H4 (cell line): ENCODE results near the gene MX2. TPM values are rescaled to one million over a fixed set of nuclear protein-coding genes. Genes with fewer than 3 reads are reported as not detected.

Experiments used
- DNase-seq: peaks from one replicate; pipeline ENCODE4 v3.0.0-alpha.2; 2015; ENCODE audit warnings: low spot score
- total RNA-seq: library from RNA; depleted of rRNA; stranded (reverse); fragments of >200 nt; shearing (Covaris generic); gene quantifications from 2 replicates; pipeline ENCODE4 v1.2.3, GENCODE V29; 2014

Gene MX2
- total RNA-seq, 1 experiment from 2014 or later = 38.6 TPM

DNA sequence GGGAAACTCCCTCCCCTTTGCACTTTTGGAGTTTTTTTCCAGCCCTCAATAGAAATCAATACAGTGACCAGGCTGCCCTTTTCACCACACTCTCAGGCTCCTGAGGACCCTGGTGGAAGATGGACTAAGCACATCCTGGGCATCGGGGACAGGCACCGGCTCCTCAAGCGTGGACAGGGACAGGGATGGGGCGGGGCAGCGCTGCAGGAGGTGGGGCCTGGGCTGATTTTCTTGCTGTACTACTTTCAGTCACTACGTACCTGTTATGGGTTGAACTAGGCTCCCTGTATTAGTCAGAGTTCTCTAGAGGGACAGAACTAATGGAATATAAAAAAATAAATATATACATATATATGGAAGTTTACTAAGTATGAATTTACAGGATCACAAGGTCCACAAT is 2.5 kb downstream of the MX2 start:
- no peak for DNase-seq

DNA sequence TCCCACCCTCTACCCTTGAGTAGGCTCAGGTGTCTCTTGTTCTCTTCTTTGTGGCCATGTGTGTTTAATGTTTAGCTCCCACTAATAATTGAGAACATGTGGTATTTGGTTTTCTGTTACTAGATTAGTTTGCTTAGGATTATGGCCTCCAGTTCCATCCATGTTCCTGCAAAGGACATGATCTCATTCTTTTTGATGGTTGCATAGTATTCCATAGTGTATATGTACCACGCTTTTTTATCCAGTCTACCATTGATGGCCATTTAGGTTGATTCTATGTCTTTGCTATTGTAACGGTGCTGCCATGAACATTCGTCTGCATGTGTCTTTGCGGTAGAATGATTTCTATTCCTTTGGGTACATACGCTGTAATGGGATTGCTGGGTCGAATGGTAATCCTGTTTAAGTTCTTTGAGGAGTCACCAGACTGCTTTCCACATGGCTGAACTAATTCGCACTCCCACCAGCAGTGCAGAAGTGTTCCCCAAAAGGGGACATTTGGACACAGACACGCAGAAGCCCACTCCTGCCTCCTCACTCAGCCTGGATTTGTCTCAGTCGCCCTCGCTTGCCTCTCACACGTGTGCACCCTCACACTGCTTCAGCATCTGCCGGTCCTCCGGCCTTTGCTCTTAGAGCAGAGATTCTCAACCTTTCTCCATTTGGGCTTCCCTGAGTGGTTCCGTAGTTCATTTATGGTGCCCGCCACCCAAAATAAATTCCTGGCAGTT is 3.7 kb downstream of the MX2 start:
- no peak for DNase-seq

DNA sequence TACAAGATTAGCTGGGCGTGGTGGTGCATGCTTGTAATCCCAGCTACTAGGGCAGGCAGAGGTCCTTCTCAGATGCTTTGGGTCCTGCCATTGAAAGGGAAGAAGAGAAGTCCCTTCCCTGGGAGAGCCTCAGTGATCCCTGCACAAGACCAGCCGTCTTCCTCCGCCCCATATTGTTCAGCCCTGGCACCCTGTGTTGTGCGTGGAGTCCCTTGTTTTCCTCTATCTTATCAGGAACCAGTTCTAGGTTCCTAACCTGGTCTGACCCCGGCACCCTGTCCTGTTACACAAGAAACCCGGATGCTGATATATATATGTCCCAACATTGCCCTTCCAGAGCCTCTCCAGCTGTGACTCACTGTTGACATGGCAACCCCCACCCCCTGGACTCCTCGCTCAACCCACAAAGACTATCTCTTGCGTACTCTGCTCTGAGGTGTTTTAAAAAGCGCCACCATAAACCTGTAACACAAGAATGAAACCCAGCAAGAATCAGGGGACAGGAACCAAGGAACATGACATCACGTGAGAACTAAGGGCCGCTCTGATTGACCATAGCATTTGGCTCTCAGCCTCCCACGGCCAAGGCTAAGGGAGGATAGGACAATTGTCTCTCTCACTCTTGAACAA is 4.8 kb downstream of the MX2 start:
- peak; percentile 92 for DNase-seq

DNA sequence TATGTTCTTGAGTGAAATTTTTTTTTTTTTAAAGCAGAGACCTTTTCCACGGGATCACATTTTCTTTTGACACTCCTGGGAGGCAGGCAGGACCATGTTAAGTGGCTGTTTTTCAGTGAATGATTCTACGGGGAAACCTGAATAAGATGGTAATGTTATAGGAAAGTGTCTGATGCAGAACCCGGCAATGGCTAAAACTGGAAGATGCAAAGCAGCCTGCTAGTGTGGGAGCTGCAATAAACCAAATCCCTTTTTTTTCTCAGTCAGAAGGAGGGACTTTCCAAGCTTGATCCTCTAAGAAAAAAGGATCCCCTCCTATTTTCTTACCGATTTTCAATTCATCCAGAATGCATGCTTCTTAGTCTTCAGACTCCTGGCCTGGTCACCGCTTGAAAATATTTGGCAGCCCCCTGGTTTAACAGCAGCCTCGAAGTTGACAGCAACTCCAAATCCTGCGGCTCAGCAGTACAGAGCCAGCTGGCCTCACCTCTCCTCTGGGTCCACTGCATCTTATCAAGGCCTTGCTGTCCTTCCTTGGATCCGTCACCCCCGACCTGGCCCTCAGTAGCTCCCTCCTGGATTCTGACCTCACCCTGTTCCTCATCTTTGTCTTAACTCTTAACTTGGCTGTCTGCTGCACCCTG is 5.6 kb downstream of the MX2 start:
- no peak for DNase-seq

DNA sequence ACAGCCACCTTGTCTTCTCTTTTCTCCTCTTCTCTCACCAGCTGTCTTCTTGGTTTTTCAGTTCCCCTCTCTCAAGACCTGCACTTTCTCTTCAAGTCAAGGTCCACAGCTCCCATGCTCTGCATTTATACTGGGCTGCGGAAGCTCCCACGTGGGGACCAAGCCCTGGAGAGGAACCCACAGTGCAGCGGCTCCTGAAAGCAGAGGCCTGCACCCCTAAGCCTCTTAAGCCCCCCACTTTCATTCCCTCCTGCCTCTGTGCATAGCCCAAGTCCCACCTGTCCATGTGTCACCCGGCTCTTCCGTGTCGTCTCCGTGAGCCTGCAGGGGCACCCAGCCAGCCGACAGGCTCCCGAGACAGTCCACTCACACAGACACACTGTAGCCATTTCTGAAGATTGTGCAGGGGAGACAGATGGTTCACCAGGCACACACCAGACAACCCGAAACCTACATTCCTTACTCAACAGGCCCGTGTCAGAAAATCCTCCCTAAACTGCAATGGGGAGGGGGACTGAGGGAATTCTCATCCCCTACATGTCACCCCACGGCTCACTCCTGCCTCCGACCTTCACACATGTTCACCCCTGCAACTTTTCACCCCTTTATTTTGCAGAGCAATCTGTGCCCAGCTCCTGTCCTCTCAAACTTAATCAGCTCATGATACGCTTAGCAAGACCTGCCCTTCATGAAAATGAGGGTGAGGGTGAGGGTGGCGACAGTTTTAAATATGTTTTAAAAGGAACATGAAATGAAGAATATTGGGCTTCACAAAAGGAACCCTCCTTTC is 6.3 kb downstream of the MX2 start:
- DNase-seq = no peak

DNA sequence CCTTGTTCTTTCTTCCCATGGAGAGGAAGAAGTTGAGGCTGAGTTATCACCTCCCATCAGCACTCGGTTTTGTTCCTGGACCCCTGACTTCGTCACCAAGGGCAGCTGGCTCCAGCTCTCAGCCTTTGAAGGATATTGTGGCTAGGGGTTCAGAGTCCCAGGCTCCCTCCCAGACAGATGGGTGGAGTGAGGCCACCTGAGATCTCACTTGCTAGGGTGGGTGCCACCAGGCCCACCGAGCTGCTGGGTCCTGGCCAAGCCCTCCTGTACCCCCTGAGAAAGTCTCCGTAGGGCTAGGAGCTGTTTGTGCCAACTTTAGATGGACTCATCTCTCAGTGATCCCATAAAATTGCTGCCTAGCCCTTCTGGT is 6.9 kb downstream of the MX2 start:
- DNase-seq = no peak

DNA sequence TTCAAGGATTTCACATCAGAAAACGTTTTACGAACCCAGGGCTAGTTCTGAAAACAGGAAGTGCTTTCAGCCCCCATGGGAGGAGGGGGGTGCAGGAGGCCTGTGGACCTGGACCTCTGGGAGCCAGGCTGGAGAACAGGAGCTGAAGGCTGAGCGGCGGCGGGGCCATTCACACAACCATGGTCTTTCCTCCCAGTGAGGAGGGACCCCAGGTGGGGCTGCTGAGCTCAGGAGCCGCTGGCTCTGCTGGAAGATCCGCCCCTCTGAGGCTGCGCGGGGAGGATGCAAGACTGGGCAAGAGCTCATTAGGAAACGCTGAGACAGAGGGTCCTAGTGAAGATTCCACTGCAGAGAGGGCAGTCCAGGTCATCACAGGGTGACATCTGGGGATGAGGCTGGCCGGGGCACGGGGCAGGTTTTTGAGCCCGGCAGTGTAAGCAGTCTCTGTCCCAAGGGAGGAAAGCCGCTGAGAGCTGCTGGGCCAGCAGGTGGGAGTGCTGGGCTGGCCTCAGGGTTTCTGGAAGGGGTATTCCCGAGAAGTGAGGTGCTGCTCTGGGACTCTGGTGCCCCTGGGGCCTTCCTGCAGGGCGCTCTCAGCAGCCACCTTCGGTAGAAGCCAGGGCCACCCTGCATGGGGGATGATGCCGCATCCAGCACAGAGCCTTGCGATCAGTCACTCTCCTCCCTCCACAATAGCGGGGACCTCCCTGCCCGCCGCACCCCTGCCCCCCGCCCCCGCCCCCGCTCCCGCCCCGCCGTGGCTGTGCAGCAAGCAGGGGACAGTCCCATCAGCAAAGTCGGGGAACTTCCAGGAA is 7.5 kb downstream of the MX2 start:
- DNase-seq = no peak

DNA sequence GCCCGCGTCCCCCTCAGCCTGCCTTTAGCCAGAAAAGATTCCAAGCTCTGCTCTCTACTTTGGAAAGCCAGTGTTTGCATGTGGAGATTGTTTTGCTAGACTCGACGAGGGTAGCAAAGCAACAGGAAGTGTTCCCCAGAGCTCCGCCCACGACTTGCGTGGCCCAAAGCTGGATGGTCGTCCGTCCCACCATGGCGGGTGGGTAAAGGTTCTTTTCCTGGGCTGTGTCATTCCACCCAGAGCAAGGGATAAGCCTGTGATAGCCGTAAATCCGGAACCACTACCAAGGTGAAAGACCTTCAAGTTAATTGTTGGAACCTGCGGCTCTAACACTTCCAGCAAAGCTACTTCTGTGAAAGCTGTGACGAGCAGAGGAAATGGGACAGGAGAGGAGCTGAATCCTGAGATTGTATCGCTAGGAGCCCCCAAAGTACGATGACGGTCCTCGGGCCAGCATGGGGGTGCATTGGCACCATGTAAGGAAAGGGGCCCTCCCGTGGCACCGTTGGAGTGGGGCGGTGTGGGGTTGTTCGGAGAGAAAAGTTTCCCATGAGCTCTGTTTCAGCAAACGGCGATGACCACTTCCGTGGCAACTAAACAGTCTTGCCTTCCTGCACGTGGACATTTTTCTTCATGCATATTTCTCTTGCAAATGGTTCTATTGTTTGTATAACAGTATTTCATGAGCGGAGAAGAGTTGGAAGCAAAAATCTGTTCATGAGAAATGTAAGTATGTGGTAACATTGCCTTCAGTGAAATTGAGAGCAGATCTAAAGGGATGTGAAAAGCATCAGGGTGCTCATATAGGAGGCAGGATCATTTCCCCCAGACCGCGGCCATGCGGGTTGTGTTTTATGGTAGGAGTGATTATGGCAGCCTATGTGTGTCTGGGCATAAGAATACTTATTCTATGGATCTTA is 8.4 kb downstream of the MX2 start:
- DNase-seq = no peak

DNA sequence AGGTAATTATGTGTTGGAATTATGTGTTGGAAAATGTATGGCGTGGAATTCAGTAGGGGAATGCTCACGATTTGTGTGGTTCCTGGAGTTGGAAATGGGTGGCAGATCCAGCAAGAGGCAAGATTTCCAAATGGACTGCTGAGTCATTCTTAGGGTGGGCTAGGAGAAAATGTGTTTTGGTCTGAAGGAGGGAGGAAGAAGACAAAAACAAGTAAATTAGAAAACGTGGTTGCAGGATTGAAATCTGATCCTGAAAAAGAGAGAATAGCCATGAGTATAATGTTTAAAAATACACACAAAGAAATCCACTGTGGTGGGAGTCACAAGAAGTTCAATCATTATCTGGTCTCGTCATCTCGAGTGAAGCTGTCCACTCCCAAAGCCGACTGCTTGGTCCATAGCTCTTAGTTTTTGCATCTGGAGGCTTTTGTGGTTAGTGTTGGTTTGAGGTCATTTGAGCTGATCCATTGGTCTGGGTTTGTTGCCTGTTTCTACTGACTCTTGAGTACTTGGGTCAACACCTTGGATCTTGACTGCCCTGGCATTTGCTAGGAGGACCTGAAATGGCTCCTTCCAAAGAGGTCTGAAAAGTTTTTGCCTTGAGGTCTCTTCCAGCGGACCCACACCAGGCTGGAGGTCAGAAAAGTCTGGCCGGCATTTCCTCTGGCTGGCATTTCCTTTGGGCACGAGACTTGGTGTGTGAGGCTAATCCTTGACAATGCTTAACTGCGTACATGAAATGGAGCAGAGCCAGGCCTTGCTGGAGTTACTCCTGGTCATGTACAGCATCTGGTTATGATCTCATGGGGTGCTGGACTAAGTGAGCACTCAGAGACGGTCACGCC is 9.2 kb downstream of the MX2 start:
- peak; percentile 34 for DNase-seq

DNA sequence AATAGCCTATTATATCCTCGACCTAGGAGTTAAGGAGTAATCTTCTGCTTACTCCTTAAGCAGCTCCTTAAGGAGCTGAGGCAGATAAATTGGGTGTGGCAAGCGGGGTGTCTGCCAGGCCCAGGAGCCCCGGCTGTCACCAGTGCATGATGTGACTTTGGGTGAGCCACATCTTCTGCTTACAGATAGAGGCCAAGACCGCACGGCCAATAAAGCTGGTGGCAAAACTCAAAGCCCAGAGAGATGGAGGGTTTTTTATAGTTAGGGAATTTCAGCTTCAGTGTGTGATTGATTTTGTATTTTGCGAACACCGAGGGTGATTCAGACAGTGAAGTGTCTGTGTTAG is 9.8 kb downstream of the MX2 start:
- no peak for DNase-seq

DNA sequence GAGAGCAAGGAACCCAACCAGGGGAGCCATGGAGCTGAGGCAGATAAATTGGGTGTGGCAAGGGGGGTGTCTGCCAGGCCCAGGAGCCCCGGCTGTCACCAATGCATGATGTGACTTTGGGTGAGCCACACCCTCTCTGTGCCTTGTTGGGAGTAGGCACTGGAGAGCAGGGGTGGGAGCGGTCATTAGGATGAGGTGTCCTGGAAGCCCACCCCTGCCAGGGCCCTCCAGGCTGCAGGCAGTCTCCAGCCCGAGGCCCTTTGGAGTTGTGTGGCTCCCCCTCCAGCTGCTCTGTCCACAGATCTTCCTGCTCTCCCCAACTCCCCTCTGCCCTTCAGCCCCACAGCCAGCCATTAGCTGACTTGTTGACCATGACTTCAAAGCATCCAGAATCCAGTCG is 11.4 kb downstream of the MX2 start:
- DNase-seq = no peak

DNA sequence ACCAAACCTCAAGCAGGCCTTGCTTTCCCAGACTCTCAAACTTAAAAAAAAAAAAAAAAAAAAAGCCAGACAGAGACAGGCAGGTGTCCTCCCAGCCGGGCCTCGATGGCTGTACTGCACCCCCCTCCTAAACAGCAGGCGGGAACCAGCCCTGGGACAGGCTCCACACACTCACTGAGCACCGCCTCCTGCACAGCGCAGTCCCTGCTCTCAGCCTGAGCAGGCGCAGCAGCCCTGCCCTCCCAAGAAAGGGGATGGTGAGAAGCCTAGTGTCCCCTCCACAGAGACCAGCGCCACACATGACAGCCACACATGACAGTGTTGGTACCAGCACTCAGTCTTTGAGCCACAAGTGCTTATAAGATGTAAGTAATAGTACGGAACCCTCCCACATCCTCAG is 11.9 kb downstream of the MX2 start:
- DNase-seq = no peak

DNA sequence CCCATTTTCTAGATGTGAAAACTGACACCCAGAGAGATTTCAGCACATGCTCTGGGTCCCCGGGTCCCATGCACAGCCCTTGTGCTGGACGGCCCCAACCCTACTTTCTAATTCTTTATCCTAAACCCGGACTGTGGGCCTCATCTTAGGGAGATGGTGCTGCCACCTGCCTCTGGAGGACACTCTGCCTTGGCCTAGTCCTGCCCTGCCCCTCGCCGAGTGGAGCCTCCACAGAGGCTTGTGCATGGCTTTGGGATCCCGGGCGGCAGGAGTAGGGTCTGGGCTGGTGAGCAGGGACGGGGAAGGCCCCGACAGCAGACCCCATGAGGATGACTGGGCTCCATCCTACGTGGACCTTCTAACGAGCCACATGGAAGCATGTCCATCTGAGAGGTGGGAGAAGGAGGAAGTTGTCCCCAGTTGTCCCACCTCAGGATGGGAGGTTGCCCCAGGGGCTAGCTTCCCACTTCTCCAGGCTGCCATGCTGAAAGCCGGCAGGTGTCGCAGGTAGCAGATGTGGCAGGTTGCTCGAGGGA is 12.4 kb downstream of the MX2 start:
- no peak for DNase-seq

DNA sequence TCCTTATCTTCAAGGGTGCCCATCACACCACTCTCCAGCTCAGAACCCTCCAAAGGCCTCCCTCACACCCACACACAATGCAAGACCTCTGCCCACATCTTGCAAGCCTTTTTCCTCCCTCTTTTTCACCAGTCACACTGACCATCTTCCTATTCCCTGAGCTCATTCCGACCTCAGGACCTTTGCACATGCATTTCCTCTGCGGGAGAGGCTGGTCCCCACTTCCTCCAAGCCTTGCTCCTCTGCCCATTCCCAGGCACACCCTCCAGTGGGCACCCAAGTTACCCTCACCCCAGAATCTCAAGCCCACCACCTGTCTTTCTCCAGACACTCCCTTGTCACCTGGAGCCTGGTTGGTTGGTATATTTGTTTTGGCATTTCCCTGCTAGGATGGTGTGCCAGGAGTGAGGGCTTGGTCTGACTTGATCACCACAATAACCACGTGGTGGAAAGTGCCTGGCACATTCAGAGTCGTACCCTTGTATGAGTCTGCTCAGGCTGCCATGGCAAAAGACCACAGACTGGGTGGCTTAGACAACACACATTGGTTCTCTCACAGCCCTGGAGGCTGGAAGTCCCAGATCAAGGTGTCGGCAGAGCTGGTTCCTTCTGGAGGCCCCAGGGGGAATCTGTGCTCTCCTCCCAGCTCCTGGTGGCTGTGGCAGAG is 13.2 kb downstream of the MX2 start:
- peak; percentile 39 for DNase-seq

DNA sequence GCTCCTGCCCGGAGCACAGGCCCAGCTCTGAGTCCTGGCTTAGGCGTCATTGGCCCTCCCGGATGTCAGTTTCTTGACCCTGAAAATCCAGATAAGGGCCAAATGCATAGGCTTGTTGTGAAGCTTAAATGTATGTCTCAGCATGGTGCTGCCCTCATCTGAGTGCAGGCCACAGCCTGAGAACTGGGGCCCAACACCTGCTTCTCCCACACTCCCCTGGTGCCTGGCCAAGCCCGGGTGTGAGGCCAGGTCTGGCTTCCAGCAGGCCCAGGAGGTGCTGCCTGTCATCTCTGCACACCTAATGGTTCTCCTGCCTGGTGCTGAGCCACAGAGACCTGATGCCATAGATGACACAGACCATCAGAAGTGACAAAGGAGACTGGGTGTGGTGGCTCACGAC is 14.0 kb downstream of the MX2 start:
- no peak for DNase-seq

DNA sequence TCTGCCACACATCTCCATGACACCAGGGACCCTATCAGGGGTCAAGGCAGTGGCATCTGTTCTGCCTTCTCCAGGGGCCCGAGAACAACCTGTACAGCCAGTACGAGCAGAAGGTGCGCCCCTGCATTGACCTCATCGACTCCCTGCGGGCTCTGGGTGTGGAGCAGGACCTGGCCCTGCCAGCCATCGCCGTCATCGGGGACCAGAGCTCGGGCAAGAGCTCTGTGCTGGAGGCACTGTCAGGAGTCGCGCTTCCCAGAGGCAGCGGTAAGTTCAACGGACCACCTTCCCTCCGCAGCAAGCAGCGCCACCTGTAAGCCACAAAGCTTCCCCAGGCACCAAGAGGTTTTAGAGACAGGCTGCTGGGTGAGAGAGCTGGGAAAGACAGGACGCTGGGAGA is 15.9 kb downstream of the MX2 start:
- DNase-seq = no peak

DNA sequence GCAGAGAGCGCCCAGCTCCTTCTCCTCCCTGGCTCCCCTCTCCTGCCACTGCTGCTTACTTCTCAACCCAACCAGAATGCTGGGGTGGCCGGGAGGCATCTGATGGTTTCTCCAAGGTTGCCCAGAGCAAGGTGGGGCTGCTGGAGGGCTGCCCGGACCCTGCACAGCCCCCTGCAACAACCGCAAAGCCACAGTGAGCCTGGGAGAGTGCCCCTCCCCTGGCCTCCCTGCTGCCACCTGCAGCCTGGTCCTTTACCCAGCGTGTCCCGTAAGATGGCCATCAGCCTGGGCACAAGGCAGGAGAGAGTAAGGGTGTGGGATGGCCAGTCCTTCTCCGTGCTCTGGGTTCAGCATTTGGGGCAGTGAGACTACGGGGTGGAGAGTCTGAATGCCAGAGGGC is 17.0 kb downstream of the MX2 start:
- DNase-seq = no peak

DNA sequence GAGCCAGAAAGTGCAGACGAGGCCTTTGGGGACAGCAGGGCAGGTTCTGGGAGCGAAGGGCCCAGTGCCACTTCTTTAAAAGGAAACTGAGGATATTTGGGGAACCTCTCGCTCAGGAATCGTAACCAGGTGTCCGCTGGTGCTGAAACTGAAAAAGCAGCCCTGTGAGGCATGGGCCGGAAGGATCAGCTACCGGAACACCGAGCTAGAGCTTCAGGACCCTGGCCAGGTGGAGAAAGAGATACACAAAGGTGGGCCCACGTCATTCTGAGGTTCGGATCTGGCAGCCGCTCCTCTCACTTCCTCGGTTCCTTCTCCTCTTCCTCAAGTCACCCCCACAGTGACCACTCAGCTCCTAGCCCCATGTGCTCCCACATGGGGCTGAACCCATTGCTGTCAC is 18.1 kb downstream of the MX2 start:
- DNase-seq = no peak

DNA sequence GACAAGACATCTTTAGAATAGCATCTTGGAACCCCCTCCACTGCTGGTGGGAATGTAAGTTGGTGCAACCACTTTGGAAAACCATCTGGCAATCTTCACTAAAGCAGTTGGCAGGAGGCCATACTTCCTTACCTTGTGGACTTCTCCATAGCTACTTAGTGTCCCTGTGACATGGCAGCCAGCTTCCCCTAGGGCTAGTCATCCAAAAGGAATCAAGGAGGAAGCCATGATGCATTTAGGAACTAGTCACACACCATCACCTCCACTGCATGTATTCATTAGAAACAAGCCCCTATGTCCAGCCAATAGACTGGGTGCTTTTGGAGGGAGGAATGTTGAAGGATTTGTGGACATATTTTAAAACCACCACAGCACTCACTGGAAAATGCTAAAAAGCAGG is 19.9 kb downstream of the MX2 start:
- no peak for DNase-seq
